K562 treated with DMSO at 1 percent for 48 hours (cell line): ENCODE results near the gene XRCC5. TPM values are rescaled to one million over a fixed set of nuclear protein-coding genes. Genes with fewer than 3 reads are reported as not detected.

Experiments
- total RNA-seq: library from RNA; unstranded; fragments of 300-600 nt; gene quantifications from 2 replicates; pipeline ENCODE4 v1.2.3, GENCODE V29; 2022; ENCODE audit warnings: low replicate concordance; ENCODE audit errors: extremely low read depth

The XRCC5 gene
- not detected in 2 replicates for total RNA-seq

GRCh38 chr2:216108967-216109921 is at the start of gene XRCC5:
Gene XRCC5, plus strand, starts transcription at chr2:216109348. Its CDS starts 89 bp downstream, at chr2:216109437.

GRCh38 chr2:216081487-216082116 is 27.5 kb upstream of the XRCC5 start, which contains the start of the genes PECR and TMEM169:
Gene PECR, minus strand, starts transcription at chr2:216081809. Its CDS starts 68 bp downstream, at chr2:216081741.
Gene TMEM169, plus strand, starts transcription at chr2:216081919. Its CDS starts 14,045 bp downstream, at chr2:216095964.

Other genes with a start within 250 kb of the XRCC5 start
- not detected in 2 replicates for gene MREG, start 95.8 kb upstream of the XRCC5 start, total RNA-seq
- not detected in 2 replicates for gene PECR, start 27.5 kb upstream of the XRCC5 start, total RNA-seq
- gene TMEM169, start 27.4 kb upstream of the XRCC5 start, total RNA-seq = not detected in 2 replicates